ENCODE results near the gene CC2D1A. TPM values are rescaled to one million over a fixed set of nuclear protein-coding genes. Genes with fewer than 3 reads are reported as not detected.

CC2D1A gene
- polyA plus RNA-seq, 1 experiment: 5.1 TPM

DNA sequence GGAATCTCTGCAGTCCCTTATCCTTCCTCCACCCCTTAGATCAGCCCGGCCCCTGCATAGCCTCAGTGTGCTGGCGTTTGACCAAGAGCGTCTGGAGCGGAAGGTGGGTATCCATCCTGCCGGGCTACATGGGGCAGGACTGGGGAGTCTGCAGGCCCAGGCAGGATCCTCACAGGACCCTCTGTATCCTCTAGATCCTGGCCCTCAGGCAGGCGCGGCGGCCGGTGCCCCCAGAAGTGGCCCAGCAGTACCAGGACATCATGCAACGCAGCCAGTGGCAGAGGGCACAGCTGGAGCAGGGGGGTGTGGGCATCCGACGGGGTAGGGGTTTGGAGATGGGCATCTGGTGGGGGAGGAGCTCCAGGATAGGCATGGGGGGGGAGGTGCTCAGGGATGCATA is 23.3 kb downstream of the CC2D1A start:
- no peak overlapping the region for H3K4me3 ChIP-seq (ENCODE audit: low read depth, low read length)
- ChIA-PET CTCF (no interaction called here), POLR2A (interaction anchor here (0.6 to 1.0 kb wide), 4 partner anchors 9 to 153 kb away, joined by 3 to 4 read pairs (median 4); partner anchors contain the start of gene PODNL1)
- DNase-seq (ENCODE audit: low read depth, low spot score): no peak
- no peak overlapping the region for H3K27ac ChIP-seq (ENCODE audit: low read depth, low read length)
- H3K27me3 ChIP-seq (ENCODE audit: control insufficient read depth, insufficient read depth, low read length): no peaks in the 10 kb centered on the region
- H3K9me3 ChIP-seq (ENCODE audit: control insufficient read depth, insufficient read depth, low read length): no peaks in the 10 kb centered on the region; the same call in 1 of the 2 replicates
- TF ChIP-seq, protein P1, sequence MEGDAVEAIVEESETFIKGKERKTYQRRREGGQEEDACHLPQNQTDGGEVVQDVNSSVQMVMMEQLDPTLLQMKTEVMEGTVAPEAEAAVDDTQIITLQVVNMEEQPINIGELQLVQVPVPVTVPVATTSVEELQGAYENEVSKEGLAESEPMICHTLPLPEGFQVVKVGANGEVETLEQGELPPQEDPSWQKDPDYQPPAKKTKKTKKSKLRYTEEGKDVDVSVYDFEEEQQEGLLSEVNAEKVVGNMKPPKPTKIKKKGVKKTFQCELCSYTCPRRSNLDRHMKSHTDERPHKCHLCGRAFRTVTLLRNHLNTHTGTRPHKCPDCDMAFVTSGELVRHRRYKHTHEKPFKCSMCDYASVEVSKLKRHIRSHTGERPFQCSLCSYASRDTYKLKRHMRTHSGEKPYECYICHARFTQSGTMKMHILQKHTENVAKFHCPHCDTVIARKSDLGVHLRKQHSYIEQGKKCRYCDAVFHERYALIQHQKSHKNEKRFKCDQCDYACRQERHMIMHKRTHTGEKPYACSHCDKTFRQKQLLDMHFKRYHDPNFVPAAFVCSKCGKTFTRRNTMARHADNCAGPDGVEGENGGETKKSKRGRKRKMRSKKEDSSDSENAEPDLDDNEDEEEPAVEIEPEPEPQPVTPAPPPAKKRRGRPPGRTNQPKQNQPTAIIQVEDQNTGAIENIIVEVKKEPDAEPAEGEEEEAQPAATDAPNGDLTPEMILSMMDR (IDR thresholded peaks at IDR 0.05; ENCODE audit: low read depth, low read length): no peak

DNA sequence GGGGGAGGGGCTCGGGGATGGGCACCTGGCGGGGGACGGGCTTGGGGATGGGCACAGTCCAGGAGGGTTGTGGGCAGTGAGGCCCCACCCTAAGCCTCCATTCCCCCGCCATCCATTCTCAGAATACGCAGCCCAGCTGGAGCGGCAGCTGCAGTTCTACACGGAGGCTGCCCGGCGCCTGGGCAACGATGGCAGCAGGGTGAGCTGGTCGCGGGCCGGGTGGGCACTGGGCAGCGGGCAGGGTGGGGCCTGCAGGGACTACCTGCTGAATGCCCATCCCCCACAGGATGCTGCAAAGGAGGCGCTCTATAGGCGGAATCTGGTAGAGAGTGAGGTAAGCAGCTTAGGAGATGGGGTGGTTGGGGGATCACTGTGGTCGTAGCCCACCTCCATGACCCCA is 24.0 kb downstream of the CC2D1A start:
- CTCF ChIA-PET: no interaction called here
- DNase-seq (ENCODE audit: low read depth, low spot score): no peak
- Histone ChIP-seq H3K4me3 (ENCODE audit: low read depth, low read length) (no peak overlapping the region), H3K27me3 (ENCODE audit: control insufficient read depth, insufficient read depth, low read length) (no peaks in the 10 kb centered on the region), H3K9me3 (ENCODE audit: control insufficient read depth, insufficient read depth, low read length) (no peaks in the 10 kb centered on the region; the same call in 1 of the 2 replicates), H3K27ac (ENCODE audit: low read depth, low read length) (no peak overlapping the region)
- TF ChIP-seq, protein P1 (IDR thresholded peaks at IDR 0.05; ENCODE audit: low read depth, low read length): no peak
- POLR2A ChIA-PET: interaction anchor here (0.6 to 1.0 kb wide), 2 partner anchors 29 to 153 kb away, joined by 3 read pairs; no protein-coding TSS in a partner anchor

DNA sequence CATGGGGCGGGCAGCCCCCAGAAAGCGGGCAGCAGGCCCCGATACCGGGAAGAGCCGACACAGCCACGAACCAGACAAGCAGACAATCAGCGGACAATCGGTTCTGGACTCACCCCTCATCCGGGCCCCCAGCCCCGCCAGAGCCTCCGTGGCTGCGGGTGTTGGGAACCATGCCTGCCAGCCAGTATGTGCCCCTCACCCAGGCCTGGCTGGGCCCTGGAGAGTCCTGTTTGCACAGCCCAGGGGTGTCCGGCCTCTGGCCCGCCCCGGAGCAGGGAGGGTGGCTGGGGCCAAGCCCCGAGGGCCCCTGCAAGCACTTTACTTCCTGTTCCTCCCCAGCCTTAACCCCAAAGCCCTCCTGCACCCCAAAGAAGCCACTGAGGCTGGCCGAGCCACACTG is 24.4 kb downstream of the CC2D1A start:
- TF ChIP-seq, protein P1 (IDR thresholded peaks at IDR 0.05; ENCODE audit: low read depth, low read length): no peak
- H3K4me3 ChIP-seq (ENCODE audit: low read depth, low read length): no peak overlapping the region
- H3K27ac ChIP-seq (ENCODE audit: low read depth, low read length): no peak overlapping the region
- DNase-seq (ENCODE audit: low read depth, low spot score): no peak
- ChIA-PET CTCF (no interaction called here), POLR2A (interaction anchor here (1.0 kb wide), 1 partner anchor 152 kb away, joined by 3 read pairs; no protein-coding TSS in a partner anchor)
- no peaks in the 10 kb centered on the region; the same call in 1 of the 2 replicates for H3K9me3 ChIP-seq (ENCODE audit: control insufficient read depth, insufficient read depth, low read length)
- H3K27me3 ChIP-seq (ENCODE audit: control insufficient read depth, insufficient read depth, low read length): no peaks in the 10 kb centered on the region

DNA sequence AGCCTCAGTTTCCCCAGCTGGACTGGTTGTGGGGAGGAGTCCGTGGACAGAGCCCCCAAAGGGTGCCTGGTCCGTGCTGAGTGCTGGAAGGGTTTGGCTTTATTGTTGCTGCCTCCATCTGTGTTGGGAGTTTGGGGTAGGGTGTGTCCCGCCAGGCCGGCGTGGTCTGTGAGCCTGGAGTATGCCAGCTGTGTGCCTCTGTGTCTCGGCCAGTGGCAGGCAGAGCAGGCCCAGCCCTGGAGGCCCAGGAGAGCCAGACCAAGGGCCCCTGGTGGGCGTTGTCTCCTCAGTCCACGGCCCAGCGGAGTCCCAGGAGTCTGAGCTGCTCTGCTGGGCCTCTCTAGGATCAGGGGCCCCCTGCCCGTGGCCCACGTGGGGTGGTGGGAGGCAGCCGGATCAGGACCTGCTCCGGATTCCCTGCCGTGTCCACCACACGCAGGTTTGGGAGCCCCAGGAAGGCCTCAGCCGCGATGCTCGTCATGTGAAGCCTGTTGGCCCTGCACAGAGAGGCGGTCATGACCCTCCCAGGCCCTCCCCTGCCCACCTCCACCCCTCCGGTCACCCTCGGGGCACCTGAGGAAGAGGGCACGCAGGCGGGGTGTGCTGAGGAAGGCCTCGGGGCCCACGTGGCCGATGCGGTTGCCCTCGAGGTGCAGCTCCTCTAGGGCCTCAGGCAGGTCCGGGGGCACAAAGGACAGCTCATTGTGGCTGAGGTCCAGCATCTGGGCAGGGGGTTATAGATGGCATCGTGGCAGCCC is 25.6 kb downstream of the CC2D1A start:
- TF ChIP-seq, protein P1 (IDR thresholded peaks at IDR 0.05; ENCODE audit: low read depth, low read length): no peak
- Histone ChIP-seq H3K27me3 (ENCODE audit: control insufficient read depth, insufficient read depth, low read length) (no peaks in the 10 kb centered on the region), H3K27ac (ENCODE audit: low read depth, low read length) (no peak overlapping the region), H3K4me3 (ENCODE audit: low read depth, low read length) (no peak overlapping the region), H3K9me3 (ENCODE audit: control insufficient read depth, insufficient read depth, low read length) (no peaks in the 10 kb centered on the region; the same call in 1 of the 2 replicates)
- POLR2A ChIA-PET: no interaction called here
- CTCF ChIA-PET: no interaction called here
- DNase-seq (ENCODE audit: low read depth, low spot score): no peak

DNA sequence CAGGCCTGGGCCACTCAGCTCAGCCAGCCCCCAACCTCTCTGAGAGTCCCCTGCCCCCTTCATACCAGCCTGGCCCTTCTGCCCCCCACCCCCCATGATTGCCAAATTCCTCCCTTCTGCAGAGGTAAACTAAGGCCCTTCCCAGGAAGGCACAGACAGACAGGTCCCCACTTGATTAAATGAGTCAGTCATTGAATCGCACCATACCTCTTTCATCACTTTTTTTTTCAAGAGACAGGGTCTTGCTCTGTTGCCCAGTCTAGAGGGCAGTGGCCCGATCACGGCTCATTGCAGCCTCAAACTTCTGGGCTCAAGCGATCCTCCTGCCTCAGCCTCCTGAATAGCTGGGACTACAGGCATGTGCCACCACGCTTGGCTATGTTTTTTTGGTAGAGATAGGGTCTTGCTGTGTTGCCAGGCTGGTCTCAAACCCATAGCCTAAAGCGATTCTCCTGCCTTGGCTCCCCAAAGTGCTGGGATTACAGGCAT is 26.2 kb downstream of the CC2D1A start:
- Histone ChIP-seq H3K9me3 (ENCODE audit: control insufficient read depth, insufficient read depth, low read length) (no peaks in the 10 kb centered on the region; the same call in 1 of the 2 replicates), H3K27ac (ENCODE audit: low read depth, low read length) (no peak overlapping the region), H3K27me3 (ENCODE audit: control insufficient read depth, insufficient read depth, low read length) (no peaks in the 10 kb centered on the region), H3K4me3 (ENCODE audit: low read depth, low read length) (no peak overlapping the region)
- TF ChIP-seq, protein P1 (IDR thresholded peaks at IDR 0.05; ENCODE audit: low read depth, low read length): no peak
- ChIA-PET CTCF (no interaction called here), POLR2A (no interaction called here)
- no peak for DNase-seq (ENCODE audit: low read depth, low spot score)
